SK-N-SH (cell line): Measurements from ENCODE around the gene CTNNA3. TPM values are rescaled to one million over a fixed set of nuclear protein-coding genes. Genes with fewer than 3 reads are reported as not detected.

Experiments used
- CTCF ChIA-PET: fragments of 300-600, 350-600 bp; formaldehyde crosslinking; extraction: SDS; loops from one replicate; lab custom pipeline; 2021; lab: Yijun Ruan, JAX
- POLR2A ChIA-PET: fragments of 350-600 bp; sonication (Branson Sonifier 250); formaldehyde crosslinking; extraction: SDS; loops from one replicate; lab custom pipeline; 2020; ENCODE audit warnings: antibody characterized with exemption, inconsistent platforms; lab: Yijun Ruan, JAX
- DNase-seq: peaks from one replicate; pipeline ENCODE4 v3.0.0; 2012
- H2AFZ ChIP-seq: fragments of 200-600 bp; sonication (generic); 2 replicates; pipeline ENCODE4 v1.8.1; 2016; ENCODE audit warnings: antibody characterized with exemption, mild to moderate bottlenecking, low read depth
- H3F3A ChIP-seq: fragments of 200-600 bp; sonication (generic); replicated peaks from 2 replicates; pipeline ENCODE3; 2016; ENCODE audit warnings: antibody characterized with exemption, mild to moderate bottlenecking; ENCODE audit not compliant: insufficient read depth
- H3K27ac ChIP-seq, 2 experiments: fragments of 200-500 bp in 1 of 2; fragments of 200-600 bp in 1 of 2; sonication (Bioruptor generic) in 1 of 2; sonication (generic), shearing (Covaris generic) in 1 of 2; 2 replicates each; pipeline versions ENCODE4 v1.5.1 to v1.6.1; 2014 to 2016; ENCODE audit warnings: low read depth in 2 of 2, inconsistent platforms in 1 of 2, low read length in 1 of 2, mild to moderate bottlenecking in 1 of 2, mixed read lengths in 1 of 2
- H3K27me3 ChIP-seq: fragments of 200-600 bp; sonication (generic), shearing (Covaris generic); 2 replicates; pipeline ENCODE4 v1.6.1; 2016; ENCODE audit warnings: mixed run types; ENCODE audit not compliant: insufficient read depth
- H3K36me3 ChIP-seq, 2 experiments: fragments of 200-500 bp in 1 of 2; fragments of 200-600 bp in 1 of 2; sonication (Bioruptor generic) in 1 of 2; sonication (generic) in 1 of 2; replicated peaks in 1 of 2; 2 replicates each; pipeline versions ENCODE3 to v1.5.1; 2014 to 2016; ENCODE audit warnings: low read length in 1 of 2, mild to moderate bottlenecking in 1 of 2; ENCODE audit not compliant: insufficient read depth in 2 of 2, control insufficient read depth in 1 of 2
- H3K4me1 ChIP-seq, 2 experiments: fragments of 200-500 bp in 1 of 2; fragments of 200-600 bp in 1 of 2; sonication (Bioruptor generic) in 1 of 2; sonication (generic), shearing (Covaris generic) in 1 of 2; 2 replicates each; pipeline versions ENCODE4 v1.5.1 to v1.6.1; 2014 to 2016; ENCODE audit warnings: low read depth in 1 of 2, low read length in 1 of 2, mixed run types in 1 of 2; ENCODE audit not compliant: insufficient read depth in 2 of 2, control insufficient read depth in 1 of 2
- H3K4me2 ChIP-seq: fragments of 200-600 bp; sonication (generic), shearing (Covaris generic); 2 replicates; pipeline ENCODE4 v1.6.1; 2017; ENCODE audit warnings: mixed run types
- H3K4me3 ChIP-seq, 2 experiments: fragments of 200-500 bp in 1 of 2; fragments of 200-600 bp in 1 of 2; sonication (Bioruptor generic) in 1 of 2; sonication (generic), shearing (Covaris generic) in 1 of 2; 2 replicates each; pipeline versions ENCODE4 v1.5.1 to v1.8.1; 2014 to 2016; ENCODE audit warnings: low read depth in 2 of 2, inconsistent platforms in 1 of 2, low read length in 1 of 2, mild to moderate bottlenecking in 1 of 2, mixed read lengths in 1 of 2, moderate library complexity in 1 of 2
- H3K79me2 ChIP-seq: fragments of 200-600 bp; sonication (generic); 2 replicates; pipeline ENCODE4 v1.8.1; 2017; ENCODE audit warnings: mild to moderate bottlenecking; ENCODE audit not compliant: insufficient read depth
- H3K9ac ChIP-seq: fragments of 200-600 bp; sonication (generic); 2 replicates; pipeline ENCODE4 v1.6.1; 2017; ENCODE audit warnings: mixed run types
- H3K9me2 ChIP-seq: fragments of 200-600 bp; sonication (generic); 2 replicates; pipeline ENCODE4 v1.6.1; 2017; ENCODE audit warnings: mixed run types
- H3K9me3 ChIP-seq: fragments of 200-600 bp; sonication (generic); 2 replicates; pipeline ENCODE4 v1.6.1; 2017; ENCODE audit warnings: mixed run types, mild to moderate bottlenecking, moderate library complexity
- H4K20me1 ChIP-seq: fragments of 200-600 bp; sonication (generic); 2 replicates; pipeline ENCODE4 v1.6.1; 2017; ENCODE audit warnings: mild to moderate bottlenecking, mixed run types; ENCODE audit not compliant: insufficient read depth
- CHD2 ChIP-seq: fragments of 150-350 bp; IDR thresholded peaks from 2 replicates; pipeline ENCODE4 v1.6.1; 2018; ENCODE audit warnings: low read length; ENCODE audit not compliant: partially characterized antibody
- CTCF ChIP-seq: fragments of 200-600 bp; sonication (generic); IDR thresholded peaks from 2 replicates; pipeline ENCODE4 v1.6.1; 2017; ENCODE audit warnings: antibody characterized with exemption, mild to moderate bottlenecking, moderate library complexity
- ELF1 ChIP-seq: IDR thresholded peaks from 2 replicates; pipeline ENCODE4 v1.4.0; 2012
- FOSL2 ChIP-seq: IDR thresholded peaks from 2 replicates; pipeline ENCODE4 v1.4.0; 2012; ENCODE audit warnings: low read depth, mild to moderate bottlenecking, moderate library complexity, borderline replicate concordance
- FOXJ3 ChIP-seq: sonication (generic); formaldehyde crosslinking; IDR thresholded peaks from 2 replicates; pipeline ENCODE4 v1.5.1; 2020; ENCODE audit warnings: mild to moderate bottlenecking, missing genetic modification reagents
- FOXM1 ChIP-seq: IDR thresholded peaks from 2 replicates; pipeline ENCODE4 v1.4.0; 2012; ENCODE audit warnings: low read depth, mild to moderate bottlenecking
- IRF3 ChIP-seq: fragments of 150-350 bp; IDR thresholded peaks from 2 replicates; pipeline ENCODE4 v1.6.1; 2016; ENCODE audit warnings: mild to moderate bottlenecking, low read depth, low read length
- MXI1 ChIP-seq: IDR thresholded peaks from 2 replicates; pipeline ENCODE4 v1.6.1; 2012; ENCODE audit warnings: mild to moderate bottlenecking, low read depth, low read length, improper control_type of control experiment
- POLR2AphosphoS5 ChIP-seq: IDR thresholded peaks from 2 replicates; pipeline ENCODE4 v1.6.1; 2012; ENCODE audit warnings: low read depth, low read length
- REST ChIP-seq: IDR thresholded peaks from 2 replicates; pipeline ENCODE4 v1.6.1; 2012; ENCODE audit warnings: mild to moderate bottlenecking, low read depth, low read length, moderate library complexity
- RXRA ChIP-seq: IDR thresholded peaks from 2 replicates; pipeline ENCODE4 v1.4.0; 2012; ENCODE audit warnings: low read depth, mild to moderate bottlenecking, borderline replicate concordance
- SIN3A ChIP-seq: IDR thresholded peaks from 2 replicates; pipeline ENCODE4 v1.6.1; 2012; ENCODE audit warnings: low read depth, mild to moderate bottlenecking, low read length, moderate library complexity, borderline replicate concordance
- TAF1 ChIP-seq: IDR thresholded peaks from 2 replicates; pipeline ENCODE4 v1.6.1; 2012; ENCODE audit warnings: low read depth, mild to moderate bottlenecking, low read length, moderate library complexity, borderline replicate concordance
- TCF12 ChIP-seq: IDR thresholded peaks from 2 replicates; pipeline ENCODE4 v1.4.0; 2012
- TEAD4 ChIP-seq: IDR thresholded peaks from 2 replicates; pipeline ENCODE4 v1.4.0; 2012; ENCODE audit warnings: mild to moderate bottlenecking, borderline replicate concordance; ENCODE audit not compliant: insufficient read depth
- YY1 ChIP-seq: IDR thresholded peaks from 2 replicates; pipeline ENCODE4 v1.4.0; 2012; ENCODE audit warnings: low read depth, mild to moderate bottlenecking
- ZBTB33 ChIP-seq: IDR thresholded peaks from 2 replicates; pipeline ENCODE4 v1.4.0; 2012; ENCODE audit warnings: low read depth, borderline replicate concordance
- WGBS: methylation state at CpG from one replicate; pipeline ENCODE4 v1.1.6; 2017; ENCODE audit warnings: low lambda C conversion rate; 5-methylcytosine and 5-hydroxymethylcytosine counted together
- polyA plus RNA-seq, 3 experiments: library from polyadenylated mRNA; depleted of rRNA; stranded (reverse); fragments of >200 nt; gene quantifications; 2 replicates each; pipeline ENCODE4 v1.2.3, GENCODE V29; 2012

The CTNNA3 gene
- polyA plus RNA-seq, 1 of the 3 experiments (the other 2 are of a cell fraction), result not detected

DNA sequence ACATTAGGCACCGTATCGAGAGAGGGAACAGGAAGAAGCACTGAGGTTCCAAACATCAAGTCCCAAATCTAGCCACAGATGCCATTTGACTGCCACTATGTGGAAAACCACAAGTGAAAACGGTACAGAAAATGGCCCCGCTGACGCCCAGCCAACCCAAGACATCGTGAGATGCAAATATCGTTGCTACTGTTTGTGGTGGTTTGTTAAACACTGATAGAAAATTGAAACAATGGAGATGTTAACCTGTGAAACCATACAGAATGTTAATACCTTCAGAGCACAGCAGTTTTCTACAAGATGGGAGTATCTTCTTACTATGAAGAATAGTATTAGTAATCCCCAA, 922.5 kb downstream of the CTNNA3 start:
- Histone ChIP-seq H3K27ac (no peak overlapping the region), H3K36me3 (no peaks in the 10 kb centered on the region), H3K27me3 (no peaks in the 10 kb centered on the region), H3K4me3 (no peak overlapping the region), H3F3A (no peaks in the 10 kb centered on the region), H4K20me1 (no peaks in the 10 kb centered on the region), H3K4me2 (no peak overlapping the region), H3K79me2 (no peaks in the 10 kb centered on the region), H2AFZ (no peak overlapping the region), H3K4me1 (no peaks in the 10 kb centered on the region), H3K9ac (no peak overlapping the region), H3K9me3 (no peaks in the 10 kb centered on the region), H3K9me2 (no peaks in the 10 kb centered on the region)
- TF ChIP-seq YY1, result no peak
- no peak for TF ChIP-seq RXRA
- no peak for TF ChIP-seq CTCF
- no peak for TF ChIP-seq CHD2
- TF ChIP-seq FOSL2, result no peak
- no peak for TF ChIP-seq MXI1
- no peak for TF ChIP-seq ELF1
- no peak for TF ChIP-seq TCF12
- TF ChIP-seq FOXM1, result no peak
- no peak for TF ChIP-seq REST
- TF ChIP-seq POLR2AphosphoS5, result no peak
- TF ChIP-seq IRF3, result no peak
- no peak for TF ChIP-seq TAF1
- TF ChIP-seq ZBTB33, result no peak
- TF ChIP-seq TEAD4, result no peak
- TF ChIP-seq SIN3A, result no peak
- TF ChIP-seq FOXJ3 (CRISPR knock-in tag), result no peak
- no peak for DNase-seq
- ChIA-PET POLR2A (no interaction called here), CTCF (interaction anchor here (0.6 to 1.4 kb wide), 2 partner anchors 51 to 532 kb away, joined by 3 to 4 read pairs; no protein-coding TSS in a partner anchor)
- under 1% methylated on average over 7 of the region's 7 CpGs for WGBS
